Mesendoderm (in vitro differentiated cells): ENCODE data around the gene LRBA.

ENCODE experiments used
- DNase-seq: peaks from one replicate; pipeline ENCODE4 v3.0.0; 2013
- H2AK5ac ChIP-seq: 2 replicates; pipeline ENCODE4 v1.6.1; 2013; ENCODE audit warnings: low read length, inconsistent platforms
- H2BK120ac ChIP-seq: 2 replicates; pipeline ENCODE4 v1.6.1; 2013; ENCODE audit warnings: low read depth, mild to moderate bottlenecking, low read length, moderate library complexity, mixed read lengths
- H2BK15ac ChIP-seq: replicated peaks from 2 replicates; pipeline ENCODE4 v1.6.1; 2013; ENCODE audit warnings: low read depth, mild to moderate bottlenecking, moderate library complexity
- H2BK5ac ChIP-seq: 2 replicates; pipeline ENCODE4 v1.6.1; 2013; ENCODE audit warnings: low read length, inconsistent platforms
- H3K18ac ChIP-seq: 2 replicates; pipeline ENCODE4 v1.6.1; 2013; ENCODE audit warnings: mild to moderate bottlenecking, low read length, mixed read lengths
- H3K23ac ChIP-seq: one replicate; pipeline ENCODE4 v1.6.1; 2013; ENCODE audit warnings: low read length
- H3K27ac ChIP-seq: 2 replicates; pipeline ENCODE4 v1.5.1; 2013; ENCODE audit warnings: low read depth, mild to moderate bottlenecking, inconsistent platforms, low read length, moderate library complexity
- H3K27me3 ChIP-seq: 2 replicates; pipeline ENCODE4 v1.6.1; 2013; ENCODE audit warnings: low read length, control low read depth, mild to moderate bottlenecking, inconsistent platforms; ENCODE audit not compliant: insufficient read depth, poor library complexity
- H3K36me3 ChIP-seq: 2 replicates; pipeline ENCODE4 v1.6.1; 2013; ENCODE audit warnings: low read length, inconsistent platforms; ENCODE audit not compliant: control insufficient read depth, insufficient read depth
- H3K4ac ChIP-seq: one replicate; pipeline ENCODE4 v1.6.1; 2013; ENCODE audit warnings: low read depth, mild to moderate bottlenecking, low read length, moderate library complexity
- H3K4me1 ChIP-seq: 2 replicates; pipeline ENCODE4 v1.6.1; 2013; ENCODE audit warnings: low read depth, low read length, inconsistent platforms; ENCODE audit not compliant: control insufficient read depth
- H3K4me2 ChIP-seq: 2 replicates; pipeline ENCODE4 v1.6.1; 2013; ENCODE audit warnings: low read length
- H3K4me3 ChIP-seq: 2 replicates; pipeline ENCODE4 v1.5.1; 2013; ENCODE audit warnings: mild to moderate bottlenecking, low read length
- H3K56ac ChIP-seq: one replicate; pipeline ENCODE4 v1.6.1; 2013; ENCODE audit warnings: low read length
- H3K79me1 ChIP-seq: 2 replicates; pipeline ENCODE4 v1.6.1; 2013; ENCODE audit warnings: low read length, inconsistent platforms
- H3K79me2 ChIP-seq: 2 replicates; pipeline ENCODE4 v1.6.1; 2013; ENCODE audit warnings: mild to moderate bottlenecking, low read length; ENCODE audit not compliant: control insufficient read depth, insufficient read depth
- H3K9ac ChIP-seq: 2 replicates; pipeline ENCODE4 v1.6.1; 2013; ENCODE audit warnings: low read length, inconsistent platforms
- H4K5ac ChIP-seq: one replicate; pipeline ENCODE4 v1.6.1; 2013; ENCODE audit warnings: low read length
- H4K8ac ChIP-seq: one replicate; pipeline ENCODE4 v1.6.1; 2013; ENCODE audit warnings: low read depth, mild to moderate bottlenecking, control low read depth, low read length, moderate library complexity
- WGBS: extraction: QIAGEN DNeasy Blood & Tissue Kit; methylation state at CpG from one replicate; pipeline ENCODE4 v1.1.7; 2013; ENCODE audit warnings: low lambda C conversion rate, missing lambda C conversion rate; ENCODE audit not compliant: insufficient coverage; ENCODE audit errors: extremely low coverage; 5-methylcytosine and 5-hydroxymethylcytosine counted together

The LRBA gene

GRCh38 chr4:150248181-150248580, 766.9 kb downstream of the LRBA start:
- Histone ChIP-seq H3K36me3 (no peaks in the 10 kb centered on the region), H4K8ac (no peak overlapping the region), H3K9ac (no peak overlapping the region), H2BK5ac (no peak overlapping the region), H3K4me2 (no peak overlapping the region), H3K56ac (no peak overlapping the region), H2AK5ac (no peak overlapping the region), H2BK15ac (no peak overlapping the region), H3K79me1 (no peaks in the 10 kb centered on the region), H3K23ac (no peak overlapping the region), H3K79me2 (no peaks in the 10 kb centered on the region), H3K27me3 (no peaks in the 10 kb centered on the region), H4K5ac (no peak overlapping the region), H3K4me3 (no peak overlapping the region), H3K4me1 (no peaks in the 10 kb centered on the region), H2BK120ac (no peak overlapping the region), H3K27ac (no peak overlapping the region), H3K4ac (no peak overlapping the region), H3K18ac (no peak overlapping the region)
- DNase-seq: no peak
- no CpG with 5 or more reads among the region's 4 CpGs for WGBS

DNA sequence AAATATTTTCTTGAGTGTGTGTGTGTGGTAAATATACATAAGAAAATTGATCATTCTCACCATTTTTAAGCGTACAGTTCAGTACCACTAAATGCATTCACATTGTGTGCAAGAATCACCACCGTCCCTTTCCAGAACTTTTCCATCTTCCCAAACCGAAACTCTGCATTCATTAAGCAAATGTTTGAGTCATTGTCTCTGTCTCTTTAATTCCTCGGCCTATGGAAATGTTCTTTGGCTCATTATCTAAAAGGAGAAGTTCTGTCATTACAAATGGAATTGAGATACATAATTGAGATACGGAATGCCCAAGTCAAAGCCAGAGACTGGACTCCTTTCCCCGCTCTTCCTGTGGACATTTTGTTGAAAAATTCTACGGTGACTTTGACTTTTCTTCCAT, 767.9 kb downstream of the LRBA start:
- H3K36me3 ChIP-seq: no peaks in the 10 kb centered on the region
- no peak for DNase-seq
- no peaks in the 10 kb centered on the region for H3K27me3 ChIP-seq

GRCh38 chr4:150244600-150244999, 770.5 kb downstream of the LRBA start:
- no peak overlapping the region for H3K27ac ChIP-seq
- no peaks in the 10 kb centered on the region for H3K79me2 ChIP-seq

More for the DNA sequence above, 767.9 kb downstream of the LRBA start:
- Histone ChIP-seq H3K4me1 (no peaks in the 10 kb centered on the region), H3K79me1 (no peaks in the 10 kb centered on the region), H2BK15ac (no peak overlapping the region), H4K5ac (no peak overlapping the region), H3K4ac (no peak overlapping the region), H4K8ac (no peak overlapping the region), H3K56ac (no peak overlapping the region), H3K23ac (no peak overlapping the region), H2BK5ac (no peak overlapping the region), H3K4me2 (no peak overlapping the region), H3K27ac (no peak overlapping the region), H3K79me2 (no peaks in the 10 kb centered on the region), H2BK120ac (no peak overlapping the region), H3K18ac (no peak overlapping the region), H2AK5ac (no peak overlapping the region), H3K9ac (no peak overlapping the region), H3K4me3 (no peak overlapping the region)
- no CpG with 5 or more reads among the region's 7 CpGs for WGBS

GRCh38 chr4:150243932-150244331, 771.2 kb downstream of the LRBA start:
- Histone ChIP-seq H3K18ac (no peak overlapping the region), H3K56ac (no peak overlapping the region), H3K79me1 (no peaks in the 10 kb centered on the region), H3K27ac (no peak overlapping the region), H3K23ac (no peak overlapping the region), H3K9ac (no peak overlapping the region), H3K27me3 (no peaks in the 10 kb centered on the region), H4K5ac (no peak overlapping the region), H3K36me3 (no peaks in the 10 kb centered on the region), H4K8ac (no peak overlapping the region), H2BK5ac (no peak overlapping the region), H2AK5ac (no peak overlapping the region), H3K79me2 (no peaks in the 10 kb centered on the region), H3K4me2 (no peak overlapping the region), H3K4me1 (no peaks in the 10 kb centered on the region), H2BK120ac (no peak overlapping the region), H2BK15ac (no peak overlapping the region), H3K4me3 (no peak overlapping the region), H3K4ac (no peak overlapping the region)
- no peak for DNase-seq
- WGBS: no CpG with 5 or more reads among the region's 2 CpGs

More at GRCh38 chr4:150244600-150244999, 770.5 kb downstream of the LRBA start:
- no peak overlapping the region for H4K5ac ChIP-seq
- H3K27me3 ChIP-seq: no peaks in the 10 kb centered on the region
- H3K23ac ChIP-seq: no peak overlapping the region
- no peak overlapping the region for H3K4me2 ChIP-seq
- no peak overlapping the region for H3K4ac ChIP-seq
- no peak overlapping the region for H2BK15ac ChIP-seq
- H4K8ac ChIP-seq: no peak overlapping the region
- no peak for DNase-seq
- H3K79me1 ChIP-seq: no peaks in the 10 kb centered on the region
- H2BK5ac ChIP-seq: no peak overlapping the region
- no peak overlapping the region for H2AK5ac ChIP-seq
- H3K4me3 ChIP-seq: no peak overlapping the region
- no peak overlapping the region for H3K18ac ChIP-seq
- H2BK120ac ChIP-seq: no peak overlapping the region
- no peaks in the 10 kb centered on the region for H3K36me3 ChIP-seq
- no CpG with 5 or more reads among the region's 3 CpGs for WGBS
- no peaks in the 10 kb centered on the region for H3K4me1 ChIP-seq
- H3K9ac ChIP-seq: no peak overlapping the region
- no peak overlapping the region for H3K56ac ChIP-seq

DNA sequence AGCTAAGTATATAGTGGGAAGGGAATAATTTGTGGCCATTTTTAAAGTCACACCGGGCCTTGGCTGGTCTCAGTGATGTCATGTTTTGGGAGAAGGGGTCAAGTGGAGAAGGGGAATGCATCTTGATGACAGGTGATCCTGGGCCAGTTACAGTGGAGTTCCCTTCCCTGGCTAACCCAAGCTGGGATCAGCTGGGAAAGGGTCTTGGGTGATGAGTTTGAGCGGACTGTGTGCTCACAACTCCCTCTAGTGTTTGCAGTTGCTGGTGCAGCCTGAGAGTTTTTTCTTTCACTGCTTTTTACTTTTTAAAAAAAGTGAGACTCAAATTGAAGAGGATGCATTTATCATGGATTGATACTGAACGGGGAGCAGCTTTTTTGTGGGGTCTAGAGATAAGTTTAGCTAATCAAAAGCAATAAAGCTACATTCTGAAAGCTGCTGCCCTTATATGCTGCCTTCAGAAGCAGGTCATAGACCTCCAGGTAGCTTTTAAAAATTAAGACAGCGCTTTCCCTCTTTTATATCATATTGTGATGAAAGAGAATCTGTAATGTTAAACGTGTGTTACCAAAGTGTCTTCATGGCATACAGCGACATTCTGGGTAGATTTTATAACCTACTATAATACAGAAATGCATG, 772.1 kb downstream of the LRBA start:
- no CpG with 5 or more reads among the region's 6 CpGs for WGBS
- Histone ChIP-seq H3K79me2 (no peaks in the 10 kb centered on the region), H3K36me3 (no peaks in the 10 kb centered on the region), H3K23ac (no peak overlapping the region), H3K4me3 (no peak overlapping the region), H3K79me1 (no peaks in the 10 kb centered on the region), H2AK5ac (no peak overlapping the region), H3K27me3 (no peaks in the 10 kb centered on the region), H2BK5ac (no peak overlapping the region), H3K9ac (no peak overlapping the region), H3K4me2 (no peak overlapping the region), H3K4me1 (no peaks in the 10 kb centered on the region), H2BK15ac (no peak overlapping the region), H3K56ac (no peak overlapping the region), H4K5ac (no peak overlapping the region), H3K27ac (no peak overlapping the region), H3K4ac (no peak overlapping the region), H3K18ac (no peak overlapping the region), H2BK120ac (no peak overlapping the region), H4K8ac (no peak overlapping the region)
- DNase-seq: peak; percentile 69

GRCh38 chr4:150240011-150240410, 775.1 kb downstream of the LRBA start:
- no peak overlapping the region for H2BK5ac ChIP-seq
- no peak overlapping the region for H4K8ac ChIP-seq
- no peaks in the 10 kb centered on the region for H3K79me2 ChIP-seq
- no peak overlapping the region for H3K27ac ChIP-seq
- H3K27me3 ChIP-seq: no peaks in the 10 kb centered on the region
- no peaks in the 10 kb centered on the region for H3K36me3 ChIP-seq
- H3K4me1 ChIP-seq: no peaks in the 10 kb centered on the region
- H3K9ac ChIP-seq: no peak overlapping the region
- H3K56ac ChIP-seq: no peak overlapping the region
- H3K79me1 ChIP-seq: no peaks in the 10 kb centered on the region
- H2BK15ac ChIP-seq: no peak overlapping the region
- no peak overlapping the region for H3K23ac ChIP-seq
- H2AK5ac ChIP-seq: no peak overlapping the region
- H3K4me2 ChIP-seq: no peak overlapping the region
- no peak overlapping the region for H2BK120ac ChIP-seq
- H3K4me3 ChIP-seq: no peak overlapping the region
- no peak overlapping the region for H3K18ac ChIP-seq
- H4K5ac ChIP-seq: no peak overlapping the region
- no peak overlapping the region for H3K4ac ChIP-seq
- DNase-seq: no peak
